Stimulated activated CD8-positive, alpha-beta memory T cell treated with anti-CD3 and anti-CD28 coated beads, Interleukin-12 subunit alpha, Interleukin-12 subunit beta, amount 100 ng/mL, for 1 hour (primary cell): ENCODE data around the gene TICAM2.
"Not testable (repeated sequence)": the region's sequence is repeated elsewhere in the genome, so short reads cannot be mapped to it uniquely, and the experiment has no call there.

Experiments
- DNase-seq: peaks from one replicate; pipeline ENCODE4 v3.0.0-alpha.2; 2020; ENCODE audit warnings: low read depth

Gene TICAM2

GRCh38 chr5:115601701-115602590 is at the start of gene TICAM2:
Gene TICAM2 (minus strand): TSS chr5:115602479. CDS start chr5:115581256, 21,223 bp downstream.
- no peak for DNase-seq

- no peak for DNase-seq
Measured at GRCh38 chr5:115649541-115649940, 47.3 kb upstream of the TICAM2 start.

- DNase-seq: no peak
Measured at GRCh38 chr5:115648056-115648455, 45.8 kb upstream of the TICAM2 start.

GRCh38 chr5:115645386-115645785 is 43.1 kb upstream of the TICAM2 start:
- not testable (repeated sequence) for DNase-seq

- no peak for DNase-seq
Measured at GRCh38 chr5:115644046-115644445, 41.8 kb upstream of the TICAM2 start.

GRCh38 chr5:115641948-115642347 is 39.7 kb upstream of the TICAM2 start:
- no peak for DNase-seq

- no peak for DNase-seq
Measured at GRCh38 chr5:115640274-115640673, 38.0 kb upstream of the TICAM2 start.

GRCh38 chr5:115639377-115639776 is 37.1 kb upstream of the TICAM2 start:
- no peak for DNase-seq

GRCh38 chr5:115637507-115637906 is 35.2 kb upstream of the TICAM2 start:
- DNase-seq: no peak

GRCh38 chr5:115636008-115636407 is 33.7 kb upstream of the TICAM2 start:
- no peak for DNase-seq

GRCh38 chr5:115634343-115635132 is 32.3 kb upstream of the TICAM2 start:
- DNase-seq: peak; percentile 71

- DNase-seq: no peak
Measured at GRCh38 chr5:115629903-115630302, 27.6 kb upstream of the TICAM2 start.

GRCh38 chr5:115627295-115627865 is 25.1 kb upstream of the TICAM2 start:
- no peak for DNase-seq

GRCh38 chr5:115626445-115626823 is 24.2 kb upstream of the TICAM2 start:
- no peak for DNase-seq

- DNase-seq: peak; percentile 99
Measured at GRCh38 chr5:115625579-115626444, 23.5 kb upstream of the TICAM2 start, which contains the start of gene TMED7. Gene TMED7 (minus strand): TSS chr5:115626036. CDS start chr5:115625792, 244 bp downstream.

- no peak for DNase-seq
Measured at GRCh38 chr5:115624994-115625393, 22.7 kb upstream of the TICAM2 start.

GRCh38 chr5:115623658-115624057 is 21.4 kb upstream of the TICAM2 start:
- DNase-seq: no peak

GRCh38 chr5:115621365-115621900 is 19.2 kb upstream of the TICAM2 start:
- no peak for DNase-seq

GRCh38 chr5:115616892-115617291 is 14.6 kb upstream of the TICAM2 start:
- DNase-seq: no peak

GRCh38 chr5:115616472-115616871 is 14.2 kb upstream of the TICAM2 start:
- DNase-seq: no peak

GRCh38 chr5:115611873-115612272 is 9.6 kb upstream of the TICAM2 start:
- DNase-seq: no peak
